Adrenal gland (tissue), 5 donors: ENCODE measurements around the gene CDC14C.

ENCODE experiments used
- POLR2A ChIP-seq, 2 donors: fragments of 450-650 bp; IDR thresholded peaks; one replicate each; pipeline ENCODE4 v1.6.1; 2017; ENCODE audit warnings: antibody characterized with exemption in 2 of 2, mild to moderate bottlenecking in 2 of 2, moderate library complexity in 1 of 2
- TF ChIP-seq, protein P1 (sequence below), 6 experiments: fragments of 450-650 bp in 4 of 6; fragments of 200-600 bp in 2 of 6; sonication (generic) in 1 of 6; IDR thresholded peaks; 1 replicate in 5 of 6; 2 replicates in 1 of 6; pipeline versions ENCODE4 v1.5.1 to v1.8.0; 2016 to 2021; ENCODE audit warnings: antibody characterized with exemption in 6 of 6, mild to moderate bottlenecking in 2 of 6, moderate library complexity in 1 of 6
- donor health status: DM: no; HTN: no; CAD: no.

DNA sequence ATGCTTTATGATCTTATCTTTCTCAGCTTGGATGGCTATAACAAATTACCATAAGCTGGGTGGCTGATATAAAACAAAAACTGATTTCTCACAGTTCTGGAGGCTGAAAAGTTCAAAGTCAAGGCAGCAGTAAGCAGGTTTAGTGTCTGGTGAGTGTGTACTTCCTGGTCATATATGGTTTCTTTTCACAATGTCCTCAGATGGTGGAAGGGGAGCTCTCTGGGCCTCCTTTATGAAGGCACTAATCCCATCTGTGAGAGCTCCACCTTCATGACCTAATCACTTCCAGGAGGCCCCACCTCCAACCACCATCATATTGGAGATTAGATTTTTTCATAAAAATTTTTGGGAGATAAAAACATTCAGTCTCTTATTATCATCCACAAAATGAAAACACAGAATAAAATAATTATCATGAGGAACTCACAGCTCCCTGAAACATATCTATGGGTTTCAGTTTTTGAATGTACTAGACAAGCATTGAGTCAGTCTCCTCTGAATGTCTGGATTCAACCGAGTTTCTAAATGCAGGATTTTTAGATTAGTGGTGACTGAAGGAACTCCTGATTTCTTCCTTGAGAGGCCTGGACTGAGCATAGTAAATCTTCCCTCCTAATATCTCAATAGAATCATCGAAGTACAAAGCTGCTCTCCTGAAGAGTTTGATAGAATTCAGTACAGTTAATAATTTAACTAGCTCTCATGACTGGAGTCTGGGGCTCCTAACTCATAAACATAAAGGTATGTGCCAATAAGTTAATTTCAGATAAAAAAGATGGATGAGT lies 8.0 kb downstream of the CDC14C start:
- TF ChIP-seq POLR2A (IDR thresholded peaks at IDR 0.05): no peak
- TF ChIP-seq, protein P1, sequence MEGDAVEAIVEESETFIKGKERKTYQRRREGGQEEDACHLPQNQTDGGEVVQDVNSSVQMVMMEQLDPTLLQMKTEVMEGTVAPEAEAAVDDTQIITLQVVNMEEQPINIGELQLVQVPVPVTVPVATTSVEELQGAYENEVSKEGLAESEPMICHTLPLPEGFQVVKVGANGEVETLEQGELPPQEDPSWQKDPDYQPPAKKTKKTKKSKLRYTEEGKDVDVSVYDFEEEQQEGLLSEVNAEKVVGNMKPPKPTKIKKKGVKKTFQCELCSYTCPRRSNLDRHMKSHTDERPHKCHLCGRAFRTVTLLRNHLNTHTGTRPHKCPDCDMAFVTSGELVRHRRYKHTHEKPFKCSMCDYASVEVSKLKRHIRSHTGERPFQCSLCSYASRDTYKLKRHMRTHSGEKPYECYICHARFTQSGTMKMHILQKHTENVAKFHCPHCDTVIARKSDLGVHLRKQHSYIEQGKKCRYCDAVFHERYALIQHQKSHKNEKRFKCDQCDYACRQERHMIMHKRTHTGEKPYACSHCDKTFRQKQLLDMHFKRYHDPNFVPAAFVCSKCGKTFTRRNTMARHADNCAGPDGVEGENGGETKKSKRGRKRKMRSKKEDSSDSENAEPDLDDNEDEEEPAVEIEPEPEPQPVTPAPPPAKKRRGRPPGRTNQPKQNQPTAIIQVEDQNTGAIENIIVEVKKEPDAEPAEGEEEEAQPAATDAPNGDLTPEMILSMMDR (IDR thresholded peaks at IDR 0.05): no peak
